Endothelial cell of umbilical vein (primary cell): Measurements from ENCODE around the gene RBM8A.

Experiments used
- EZH2 ChIP-seq: IDR thresholded peaks from 2 replicates; pipeline ENCODE4 v1.6.1; 2012; ENCODE audit warnings: borderline replicate concordance, low read depth, mild to moderate bottlenecking, moderate library complexity, low read length, inconsistent platforms; ENCODE audit not compliant: severe bottlenecking
- TF ChIP-seq, protein P1 (sequence below), 2 donors: IDR thresholded peaks; 1 replicate in 1 of 2; 2 replicates in 1 of 2; pipeline ENCODE4 v1.5.1; 2011; ENCODE audit warnings: low read length in 2 of 2, mild to moderate bottlenecking in 2 of 2, moderate library complexity in 2 of 2, control low read depth in 1 of 2, inconsistent platforms in 1 of 2, low read depth in 1 of 2; ENCODE audit not compliant: insufficient read depth in 1 of 2; ENCODE audit errors: extremely low read depth in 1 of 2

DNA sequence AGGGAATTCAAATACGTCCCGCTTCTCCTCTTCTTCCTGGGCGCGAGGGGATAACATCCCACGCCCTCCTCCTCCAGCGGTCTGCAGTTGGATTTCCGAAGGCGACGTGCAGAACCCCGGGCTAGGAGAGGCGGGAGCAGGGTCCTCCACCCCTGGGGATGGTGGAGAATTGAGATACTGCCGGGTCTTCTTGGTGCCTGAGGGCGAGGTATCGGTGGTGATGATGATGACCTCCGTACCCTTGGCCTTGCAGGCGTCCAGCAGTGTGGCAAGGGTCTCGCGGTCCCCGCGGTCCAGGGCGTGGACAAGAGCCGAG is 33.8 kb upstream of the RBM8A start:
- no peak for TF ChIP-seq EZH2
- TF ChIP-seq, protein P1, sequence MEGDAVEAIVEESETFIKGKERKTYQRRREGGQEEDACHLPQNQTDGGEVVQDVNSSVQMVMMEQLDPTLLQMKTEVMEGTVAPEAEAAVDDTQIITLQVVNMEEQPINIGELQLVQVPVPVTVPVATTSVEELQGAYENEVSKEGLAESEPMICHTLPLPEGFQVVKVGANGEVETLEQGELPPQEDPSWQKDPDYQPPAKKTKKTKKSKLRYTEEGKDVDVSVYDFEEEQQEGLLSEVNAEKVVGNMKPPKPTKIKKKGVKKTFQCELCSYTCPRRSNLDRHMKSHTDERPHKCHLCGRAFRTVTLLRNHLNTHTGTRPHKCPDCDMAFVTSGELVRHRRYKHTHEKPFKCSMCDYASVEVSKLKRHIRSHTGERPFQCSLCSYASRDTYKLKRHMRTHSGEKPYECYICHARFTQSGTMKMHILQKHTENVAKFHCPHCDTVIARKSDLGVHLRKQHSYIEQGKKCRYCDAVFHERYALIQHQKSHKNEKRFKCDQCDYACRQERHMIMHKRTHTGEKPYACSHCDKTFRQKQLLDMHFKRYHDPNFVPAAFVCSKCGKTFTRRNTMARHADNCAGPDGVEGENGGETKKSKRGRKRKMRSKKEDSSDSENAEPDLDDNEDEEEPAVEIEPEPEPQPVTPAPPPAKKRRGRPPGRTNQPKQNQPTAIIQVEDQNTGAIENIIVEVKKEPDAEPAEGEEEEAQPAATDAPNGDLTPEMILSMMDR (IDR thresholded peaks at IDR 0.05; ENCODE audit: extremely low read depth in 1 of 2, insufficient read depth in 1 of 2, low read depth in 1 of 2, low read length in 2 of 2), result no peak
